BJ (cell line): ENCODE results near the gene LPCAT1. TPM values are rescaled to one million over a fixed set of nuclear protein-coding genes. Genes with fewer than 3 reads are reported as not detected.

ENCODE experiments used
- CTCF ChIA-PET: fragments of 350-600 bp; formaldehyde crosslinking; extraction: SDS; loops from one replicate; lab custom pipeline; 2021; ENCODE audit warnings: antibody characterized with exemption, inconsistent platforms; lab: Yijun Ruan, JAX
- POLR2A ChIA-PET: fragments of 300-600 bp; sonication (Branson Sonifier 250); formaldehyde crosslinking; extraction: SDS; loops from one replicate; lab custom pipeline; 2021; ENCODE audit warnings: antibody characterized with exemption; lab: Charles Lee
- DNase-seq: peaks from one replicate; pipeline ENCODE4 v3.0.0-alpha.2; 2011; ENCODE audit warnings: low read depth
- H3K27me3 ChIP-seq: 2 replicates; pipeline ENCODE4 v1.6.0; 2011; ENCODE audit warnings: low read length; ENCODE audit not compliant: control insufficient read depth, insufficient read depth
- H3K36me3 ChIP-seq: 2 replicates; pipeline ENCODE4 v1.5.1; 2011; ENCODE audit warnings: low read length; ENCODE audit not compliant: control insufficient read depth, insufficient read depth
- H3K4me3 ChIP-seq: 2 replicates; pipeline ENCODE4 v1.5.1; 2011; ENCODE audit warnings: low read depth, mild to moderate bottlenecking, control low read depth, low read length
- polyA plus RNA-seq: library from polyadenylated mRNA; depleted of rRNA; stranded (reverse); fragments of >200 nt; gene quantifications from 2 replicates; pipeline ENCODE4 v1.2.3, GENCODE V29; 2011
- TF ChIP-seq, protein P1 (sequence below): IDR thresholded peaks from 2 replicates; pipeline ENCODE4 v1.5.1; 2011; ENCODE audit warnings: low read depth, mild to moderate bottlenecking, control low read depth, inconsistent platforms, low read length, moderate library complexity; ENCODE audit not compliant: insufficient read depth

LPCAT1 gene
- polyA plus RNA-seq, 1 experiment: 14.3 TPM

DNA sequence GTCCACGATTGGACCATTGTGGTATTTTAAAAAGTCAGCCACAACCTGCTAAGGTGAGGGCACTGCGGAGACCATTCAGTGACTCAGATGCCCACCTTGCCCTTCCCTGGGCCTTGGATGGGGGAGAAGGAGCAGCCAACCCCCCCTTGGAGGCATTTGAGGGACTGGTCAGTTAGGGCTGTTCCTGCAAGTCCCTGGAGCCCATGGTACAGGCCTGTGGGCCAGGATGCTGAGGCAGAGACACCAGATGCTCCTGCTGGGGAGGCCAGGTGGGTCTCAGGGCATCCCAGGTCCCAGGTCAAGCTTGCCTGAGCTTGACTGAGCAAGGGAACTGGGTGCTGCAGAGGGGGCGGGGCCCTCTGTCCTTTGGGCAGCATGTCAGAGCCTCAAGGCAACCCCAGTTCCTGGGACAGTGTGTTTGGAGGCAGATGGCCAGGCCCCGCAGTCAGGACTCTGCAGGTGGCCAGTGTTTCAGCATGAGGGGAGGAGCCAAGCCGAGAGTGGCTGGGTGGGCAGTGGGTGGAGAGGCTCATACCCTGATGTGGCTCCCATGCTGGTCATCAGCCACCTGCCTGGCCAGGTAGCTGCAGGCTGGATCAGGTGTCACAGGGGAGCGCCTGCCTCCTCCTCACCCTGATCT, 106.1 kb downstream of the LPCAT1 start:
- Histone ChIP-seq H3K4me3 (no peak overlapping the region), H3K36me3 (no peaks in the 10 kb centered on the region), H3K27me3 (no peaks in the 10 kb centered on the region)
- no peak for DNase-seq
- TF ChIP-seq, protein P1, sequence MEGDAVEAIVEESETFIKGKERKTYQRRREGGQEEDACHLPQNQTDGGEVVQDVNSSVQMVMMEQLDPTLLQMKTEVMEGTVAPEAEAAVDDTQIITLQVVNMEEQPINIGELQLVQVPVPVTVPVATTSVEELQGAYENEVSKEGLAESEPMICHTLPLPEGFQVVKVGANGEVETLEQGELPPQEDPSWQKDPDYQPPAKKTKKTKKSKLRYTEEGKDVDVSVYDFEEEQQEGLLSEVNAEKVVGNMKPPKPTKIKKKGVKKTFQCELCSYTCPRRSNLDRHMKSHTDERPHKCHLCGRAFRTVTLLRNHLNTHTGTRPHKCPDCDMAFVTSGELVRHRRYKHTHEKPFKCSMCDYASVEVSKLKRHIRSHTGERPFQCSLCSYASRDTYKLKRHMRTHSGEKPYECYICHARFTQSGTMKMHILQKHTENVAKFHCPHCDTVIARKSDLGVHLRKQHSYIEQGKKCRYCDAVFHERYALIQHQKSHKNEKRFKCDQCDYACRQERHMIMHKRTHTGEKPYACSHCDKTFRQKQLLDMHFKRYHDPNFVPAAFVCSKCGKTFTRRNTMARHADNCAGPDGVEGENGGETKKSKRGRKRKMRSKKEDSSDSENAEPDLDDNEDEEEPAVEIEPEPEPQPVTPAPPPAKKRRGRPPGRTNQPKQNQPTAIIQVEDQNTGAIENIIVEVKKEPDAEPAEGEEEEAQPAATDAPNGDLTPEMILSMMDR: no peak
- CTCF ChIA-PET: no interaction called here
- POLR2A ChIA-PET: no interaction called here

DNA sequence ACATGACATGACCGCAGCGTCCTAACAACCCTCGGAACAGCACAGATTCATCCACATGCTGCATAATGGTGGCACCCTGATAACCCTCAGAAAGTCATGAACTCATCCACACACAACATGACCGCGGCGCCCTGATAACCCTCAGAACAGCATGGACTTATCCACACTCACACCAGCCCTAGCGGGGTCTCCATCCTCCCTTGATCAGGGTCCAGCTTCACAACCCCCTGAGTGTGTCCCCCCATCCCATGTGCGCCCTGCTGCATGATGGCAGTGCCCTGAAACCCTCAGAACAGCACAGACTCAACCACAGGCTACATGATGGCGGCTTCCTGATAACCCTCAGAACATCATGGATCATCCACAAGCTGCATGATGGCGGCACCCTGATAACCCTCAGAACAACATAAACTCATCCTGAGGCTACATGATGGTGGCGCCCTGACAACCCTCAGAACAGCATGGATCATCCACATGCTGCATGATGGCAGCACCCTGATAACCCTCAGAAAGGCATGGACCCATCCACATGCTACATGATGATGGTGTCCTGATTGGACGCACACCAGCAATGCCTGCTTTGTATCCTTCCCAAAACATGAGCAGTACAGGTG, 106.8 kb downstream of the LPCAT1 start:
- Histone ChIP-seq H3K27me3 (no peaks in the 10 kb centered on the region; the same call in 1 of the 2 replicates), H3K36me3 (no peaks in the 10 kb centered on the region), H3K4me3 (no peak overlapping the region)
- DNase-seq: no peak
- ChIA-PET CTCF (no interaction called here), POLR2A (no interaction called here)
- TF ChIP-seq, protein P1: no peak

DNA sequence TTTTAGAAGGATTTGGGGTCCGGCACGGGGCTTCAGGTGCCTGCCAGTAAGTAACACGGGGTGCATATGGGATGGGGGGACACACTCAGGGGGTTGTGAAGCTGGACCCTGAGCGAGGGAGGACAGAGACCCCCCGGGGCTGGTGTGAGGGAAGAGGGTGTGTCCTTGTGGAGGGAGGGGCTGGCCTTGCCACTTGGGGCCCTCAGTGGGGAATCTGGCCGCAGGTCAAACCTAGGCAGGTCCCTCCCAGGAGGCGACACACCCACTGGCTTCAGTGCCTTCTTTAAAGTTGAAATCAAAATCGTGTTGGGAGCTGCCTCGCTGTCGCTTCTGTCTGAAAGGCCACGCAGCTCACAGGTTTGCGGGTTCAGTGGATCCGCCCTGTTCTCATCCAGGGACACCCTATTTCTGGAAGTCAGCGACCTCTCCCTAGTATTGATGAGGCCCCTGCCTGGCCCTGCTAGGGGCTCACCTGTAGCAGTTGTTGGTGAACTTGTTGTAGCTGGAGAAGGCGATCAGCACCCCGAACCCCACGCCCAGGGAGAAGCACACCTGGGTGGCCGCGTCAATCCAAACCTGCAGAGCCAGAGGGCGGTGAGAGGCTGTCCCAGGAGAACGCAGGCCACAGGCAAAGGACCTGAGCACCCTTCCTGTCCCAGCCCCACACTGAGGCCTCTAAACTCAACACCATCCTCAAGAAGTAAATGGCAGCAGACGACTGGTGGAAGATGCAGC, 108.0 kb downstream of the LPCAT1 start:
- no peaks in the 10 kb centered on the region; the same call in 1 of the 2 replicates for H3K27me3 ChIP-seq
- POLR2A ChIA-PET: no interaction called here
- H3K36me3 ChIP-seq: no peaks in the 10 kb centered on the region
- CTCF ChIA-PET: no interaction called here
- H3K4me3 ChIP-seq: no peak overlapping the region
- TF ChIP-seq, protein P1: no peak
- no peak for DNase-seq

DNA sequence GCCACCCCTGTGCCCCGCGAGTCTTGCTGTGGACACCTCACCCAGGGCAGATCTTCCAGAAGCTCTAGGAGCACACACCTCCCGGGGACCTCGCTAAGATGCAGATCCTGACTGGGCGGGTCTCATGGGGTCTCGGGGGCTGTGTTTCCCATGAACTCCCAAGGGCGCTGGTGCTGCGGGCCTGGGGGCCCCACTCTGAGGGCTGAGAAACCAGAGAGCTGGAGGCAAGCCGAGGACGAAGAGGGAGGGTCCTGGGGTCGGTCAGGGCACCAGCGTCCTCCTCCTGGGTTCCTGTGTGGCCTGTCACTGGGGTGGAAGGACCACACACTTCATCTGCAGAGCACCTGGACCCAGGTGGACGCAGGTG, 108.7 kb downstream of the LPCAT1 start:
- DNase-seq: no peak
- TF ChIP-seq, protein P1: no peak
- no peak overlapping the region for H3K4me3 ChIP-seq
- ChIA-PET CTCF (no interaction called here), POLR2A (no interaction called here)
- no peaks in the 10 kb centered on the region; the same call in 1 of the 2 replicates for H3K27me3 ChIP-seq
- H3K36me3 ChIP-seq: no peaks in the 10 kb centered on the region

DNA sequence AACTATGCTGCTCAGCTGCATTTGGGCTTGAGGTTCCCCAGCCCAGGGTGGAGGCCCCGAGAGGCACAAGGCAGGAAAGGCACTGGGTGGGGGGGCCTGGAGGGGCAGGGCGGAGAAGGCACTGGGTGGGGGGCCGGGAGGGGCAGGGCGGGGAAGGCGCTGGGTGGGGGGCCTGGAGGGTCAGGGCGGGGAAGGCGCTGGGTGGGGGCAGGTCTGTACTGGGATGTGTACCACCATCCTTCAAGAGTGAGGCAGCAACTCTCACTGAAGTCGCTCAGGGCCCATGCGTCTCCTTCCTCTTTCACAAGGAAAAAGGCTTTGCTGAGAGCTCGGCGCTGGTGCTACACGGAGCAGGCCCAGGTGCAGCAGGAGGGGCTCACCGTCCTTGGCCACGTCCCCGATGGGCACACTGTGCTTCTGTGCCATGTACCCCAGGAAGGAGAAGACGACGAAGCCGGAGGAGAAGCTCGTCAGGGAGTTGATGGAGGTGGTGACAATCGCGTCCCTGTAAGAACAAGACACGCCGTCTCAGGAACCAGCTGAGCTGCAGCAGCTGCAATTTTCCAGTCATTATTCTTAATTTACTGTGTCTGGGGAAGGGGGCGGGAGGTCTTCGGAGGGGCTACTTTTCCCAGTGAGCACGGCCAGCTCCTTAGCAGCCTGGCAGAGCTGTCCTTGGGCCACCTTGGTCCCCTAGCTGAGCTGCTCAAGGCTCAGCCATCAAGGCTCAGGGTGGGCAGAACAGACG, 109.3 kb downstream of the LPCAT1 start:
- POLR2A ChIA-PET: no interaction called here
- TF ChIP-seq, protein P1: no peak
- no peak overlapping the region for H3K4me3 ChIP-seq
- H3K36me3 ChIP-seq: no peaks in the 10 kb centered on the region
- no peaks in the 10 kb centered on the region; the same call in 1 of the 2 replicates for H3K27me3 ChIP-seq
- CTCF ChIA-PET: no interaction called here
- DNase-seq: no peak
